K562 (cell line): ENCODE results near the gene ABCD4.

Source experiments
- POLR2H ChIP-seq: IDR thresholded peaks from 2 replicates; pipeline ENCODE4 v1.6.1; 2016; ENCODE audit warnings: missing genetic modification characterization, low read depth, mild to moderate bottlenecking, control low read depth, missing compliant biosample characterization, moderate library complexity
- ZFP36 ChIP-seq: fragments of 150-350 bp; IDR thresholded peaks from 2 replicates; pipeline ENCODE4 v1.6.1; 2018; ENCODE audit warnings: low read length, low read depth; ENCODE audit not compliant: partially characterized antibody
- ZNF263 ChIP-seq: sonication (generic); formaldehyde crosslinking; IDR thresholded peaks from 2 replicates; pipeline ENCODE4 v1.8.0; 2022; ENCODE audit warnings: mild to moderate bottlenecking, missing genetic modification reagents, borderline replicate concordance

- TF ChIP-seq ZNF263 (CRISPR knock-in tag) (no peak), POLR2H (tag) (no peak), ZFP36 (no peak)
Measured at GRCh38 chr14:74262076-74262475, 40.7 kb downstream of the ABCD4 start.
